GM19397 (cell line): ENCODE data around the gene PPP2R3A.

Source experiments
- ATAC-seq: cut with Tn5 transposase; IDR thresholded peaks from one replicate; pipeline ENCODE4 v1.9.1; 2021; ENCODE audit warnings: mild to moderate bottlenecking, moderate library complexity; ENCODE audit not compliant: unreplicated experiment

The PPP2R3A gene

GRCh38 chr3:135966962-135967274 lies 1.4 kb downstream of the PPP2R3A start:
- no peak for ATAC-seq

DNA sequence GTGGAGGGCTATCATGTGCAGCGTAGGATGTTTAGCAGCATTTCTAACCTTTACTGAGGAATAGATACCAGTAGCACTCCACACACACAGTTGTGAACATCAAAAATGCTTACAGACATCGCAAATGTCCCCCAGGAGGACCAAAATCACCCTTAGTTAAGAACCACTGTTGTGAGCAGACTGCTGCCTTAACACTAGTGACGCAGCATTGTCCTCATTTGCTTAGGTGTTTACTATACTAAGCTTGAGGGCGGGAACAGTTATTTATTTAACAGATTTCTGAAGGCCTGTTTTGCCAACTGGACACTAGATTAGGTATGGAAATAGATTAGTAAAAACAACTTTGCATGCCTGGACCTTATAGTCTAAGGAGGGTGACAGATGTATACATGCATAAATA lies 2.3 kb downstream of the PPP2R3A start:
- no peak for ATAC-seq

GRCh38 chr3:135970506-135971116 lies 5.1 kb downstream of the PPP2R3A start:
- no peak for ATAC-seq

DNA sequence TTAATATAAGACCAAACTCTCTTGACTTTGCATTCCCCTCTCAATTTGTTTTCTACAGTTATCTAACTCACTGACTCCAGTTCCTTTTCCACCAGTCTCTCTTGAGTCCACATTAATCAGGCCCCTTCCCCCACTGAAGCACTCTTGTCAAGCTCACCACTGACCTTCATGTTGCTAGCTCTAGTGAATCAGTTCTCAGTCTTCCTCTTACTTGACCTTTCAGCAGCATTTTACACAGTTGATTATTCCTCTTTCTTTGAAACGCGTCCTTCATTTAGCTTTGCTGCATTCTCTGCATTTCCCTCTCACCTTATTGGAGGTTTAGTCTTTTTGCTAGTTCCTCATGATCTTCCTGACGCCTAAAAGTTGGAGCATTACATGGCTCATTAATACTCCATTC lies 8.3 kb downstream of the PPP2R3A start:
- no peak for ATAC-seq

GRCh38 chr3:135975053-135975452 lies 9.5 kb downstream of the PPP2R3A start:
- no peak for ATAC-seq

DNA sequence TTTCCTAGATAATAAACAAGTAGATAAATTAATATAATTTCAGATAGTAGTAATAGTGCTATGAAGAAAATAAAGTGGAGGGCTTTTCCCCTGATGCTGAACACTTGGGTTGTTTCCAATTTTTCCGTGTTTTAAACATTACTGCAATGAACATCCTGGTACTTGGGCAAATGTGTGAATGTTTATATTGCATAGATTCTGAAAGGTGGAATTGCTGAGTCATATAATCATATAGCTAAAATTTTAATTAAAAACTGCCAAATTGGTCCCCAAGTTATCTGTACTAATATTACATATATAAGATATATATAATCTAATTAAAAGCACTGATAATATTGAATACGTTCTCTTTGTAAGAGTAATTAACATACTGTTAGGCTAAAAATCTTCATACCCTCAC lies 10.0 kb downstream of the PPP2R3A start:
- ATAC-seq = no peak

GRCh38 chr3:135980343-135980742 lies 14.8 kb downstream of the PPP2R3A start:
- no peak for ATAC-seq

DNA sequence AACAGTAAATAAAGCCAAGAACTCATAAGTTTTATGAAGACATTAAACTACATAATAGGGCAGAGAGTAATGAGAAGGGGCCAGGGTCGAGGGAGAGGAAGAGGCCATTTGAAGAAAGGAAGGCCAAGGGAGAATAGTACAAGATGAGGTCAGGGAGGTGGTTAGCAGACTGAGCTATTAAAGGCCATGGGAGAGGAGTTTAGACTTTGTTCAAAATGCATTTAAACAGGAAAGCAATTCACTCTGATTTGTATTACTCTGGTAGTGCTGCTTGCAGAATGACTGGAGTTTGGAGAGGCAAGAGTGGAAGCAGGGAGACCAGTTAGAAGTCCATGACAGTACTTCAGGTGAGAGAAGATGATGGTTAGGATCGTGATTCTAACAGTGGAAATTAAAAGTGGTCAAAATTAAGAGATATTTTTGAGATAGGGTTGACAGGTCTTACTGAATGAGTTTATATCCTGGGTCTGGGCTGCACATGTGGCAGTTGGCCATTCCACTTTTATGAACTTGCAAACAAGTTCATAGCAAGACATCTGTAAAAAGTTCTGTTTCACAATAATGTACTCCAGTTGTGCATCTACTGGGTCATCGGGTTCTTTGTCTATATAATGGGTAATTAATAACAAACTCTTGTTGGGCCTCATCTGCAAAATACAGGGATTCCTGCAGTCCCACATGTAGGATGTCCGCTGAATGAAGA lies 16.3 kb downstream of the PPP2R3A start:
- ATAC-seq = no peak

DNA sequence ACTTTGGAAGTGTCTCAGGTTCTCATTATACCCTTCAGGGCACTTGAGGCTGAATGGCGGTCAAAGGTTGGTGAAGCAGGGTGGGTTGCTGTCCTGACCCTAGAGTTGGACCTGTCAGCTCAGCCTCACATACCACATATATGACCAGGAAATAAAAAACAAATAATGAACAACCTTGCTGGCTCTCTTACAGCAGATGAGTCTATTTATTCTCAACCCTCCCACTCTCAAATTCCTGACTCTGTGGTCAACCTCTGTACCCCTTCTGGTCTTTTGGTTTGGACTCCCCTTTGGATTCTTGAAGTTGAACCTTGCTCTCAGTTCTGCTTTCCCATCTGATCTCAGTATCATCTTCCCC lies 16.9 kb downstream of the PPP2R3A start:
- ATAC-seq = no peak

- ATAC-seq = no peak
Measured at GRCh38 chr3:135982922-135983581, 17.5 kb downstream of the PPP2R3A start.

- no peak for ATAC-seq
Measured at GRCh38 chr3:135987661-135988060, 22.1 kb downstream of the PPP2R3A start.

DNA sequence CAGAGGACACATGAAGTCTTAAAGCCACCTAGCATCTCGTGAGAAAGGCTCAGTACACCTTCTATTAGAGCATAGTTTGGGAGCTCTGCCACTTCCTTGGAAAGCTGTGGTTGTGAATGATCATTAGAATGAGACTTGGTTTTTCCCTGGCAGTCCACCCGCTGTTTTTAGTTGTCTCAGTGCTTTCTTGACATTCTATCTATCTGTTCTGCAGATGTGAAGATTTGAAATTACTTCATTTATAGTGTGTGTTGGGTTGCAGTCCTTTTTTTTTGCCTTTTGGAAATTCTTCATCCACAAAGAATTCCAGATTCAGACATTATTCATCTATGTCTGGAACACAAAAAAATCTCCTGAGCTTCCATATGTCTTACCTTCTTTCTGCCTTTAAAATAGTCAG lies 23.7 kb downstream of the PPP2R3A start:
- ATAC-seq = no peak

GRCh38 chr3:135990903-135991302 lies 25.4 kb downstream of the PPP2R3A start:
- no peak for ATAC-seq

DNA sequence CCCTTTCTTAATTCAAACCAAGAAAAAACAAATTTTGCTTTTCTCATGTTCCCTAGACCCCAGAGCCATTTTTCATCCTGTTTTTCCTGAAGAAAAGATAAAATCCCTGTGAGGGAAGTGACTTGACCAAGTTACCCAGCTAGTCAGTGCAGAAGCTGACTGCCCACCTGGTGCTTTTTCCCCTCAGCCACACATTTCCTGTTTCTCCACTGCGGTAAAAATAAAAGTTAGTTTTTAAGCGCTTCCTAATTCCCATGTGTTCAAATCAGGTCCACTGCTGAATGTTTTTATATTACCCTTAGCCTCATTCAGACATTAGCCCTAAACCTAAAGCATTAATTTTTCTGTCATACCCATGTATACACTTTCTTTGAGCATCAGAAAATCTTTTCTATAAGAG lies 26.1 kb downstream of the PPP2R3A start:
- ATAC-seq = no peak

- no peak for ATAC-seq
Measured at GRCh38 chr3:135992072-135992471, 26.5 kb downstream of the PPP2R3A start.

DNA sequence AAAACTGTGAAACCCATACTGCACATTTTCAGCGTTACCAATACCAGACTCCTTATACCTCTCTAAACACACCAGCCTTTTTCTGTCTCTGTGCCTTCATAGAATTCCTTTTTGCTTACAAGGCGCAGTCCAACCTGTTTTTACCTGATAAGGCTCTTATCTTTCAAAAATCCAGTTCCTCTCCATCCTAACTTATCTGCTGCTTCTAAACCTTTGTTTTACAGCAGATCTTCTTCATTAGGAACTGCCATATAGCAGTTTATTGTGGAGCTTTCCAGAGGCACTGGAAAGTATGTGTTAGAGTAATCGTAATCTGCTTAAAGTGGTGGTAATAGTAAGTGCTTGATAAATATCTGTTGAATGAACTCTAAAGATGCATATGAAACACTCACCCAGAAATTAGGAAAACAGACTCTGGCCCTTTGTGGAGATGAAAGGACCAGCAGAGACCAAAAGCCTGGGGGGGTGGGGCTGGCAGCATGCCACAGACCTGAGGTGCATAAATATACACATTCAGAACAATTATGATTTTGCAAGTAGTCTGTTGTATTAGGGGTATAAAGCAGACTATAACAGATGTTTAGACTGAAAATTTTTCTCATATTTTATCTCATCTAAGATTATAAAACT lies 29.3 kb downstream of the PPP2R3A start:
- no peak for ATAC-seq

DNA sequence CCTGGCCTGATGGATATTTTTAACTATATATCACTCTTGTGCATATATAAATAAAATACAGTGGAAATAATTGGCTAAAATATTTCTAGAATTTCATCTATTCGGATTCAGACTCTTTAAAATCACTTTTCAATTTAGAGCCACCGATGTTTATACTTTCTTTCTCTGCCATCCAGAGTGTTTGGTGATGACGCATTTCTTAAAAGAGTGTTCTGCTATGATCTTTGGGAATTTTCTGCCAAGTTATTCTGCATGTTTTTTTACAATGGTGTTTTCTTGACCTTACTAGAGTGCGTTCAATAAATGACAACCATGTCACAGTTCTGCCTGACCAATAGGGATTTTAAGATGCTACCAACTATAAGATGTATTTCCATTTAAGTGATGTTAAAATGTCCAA lies 30.2 kb downstream of the PPP2R3A start:
- no peak for ATAC-seq

DNA sequence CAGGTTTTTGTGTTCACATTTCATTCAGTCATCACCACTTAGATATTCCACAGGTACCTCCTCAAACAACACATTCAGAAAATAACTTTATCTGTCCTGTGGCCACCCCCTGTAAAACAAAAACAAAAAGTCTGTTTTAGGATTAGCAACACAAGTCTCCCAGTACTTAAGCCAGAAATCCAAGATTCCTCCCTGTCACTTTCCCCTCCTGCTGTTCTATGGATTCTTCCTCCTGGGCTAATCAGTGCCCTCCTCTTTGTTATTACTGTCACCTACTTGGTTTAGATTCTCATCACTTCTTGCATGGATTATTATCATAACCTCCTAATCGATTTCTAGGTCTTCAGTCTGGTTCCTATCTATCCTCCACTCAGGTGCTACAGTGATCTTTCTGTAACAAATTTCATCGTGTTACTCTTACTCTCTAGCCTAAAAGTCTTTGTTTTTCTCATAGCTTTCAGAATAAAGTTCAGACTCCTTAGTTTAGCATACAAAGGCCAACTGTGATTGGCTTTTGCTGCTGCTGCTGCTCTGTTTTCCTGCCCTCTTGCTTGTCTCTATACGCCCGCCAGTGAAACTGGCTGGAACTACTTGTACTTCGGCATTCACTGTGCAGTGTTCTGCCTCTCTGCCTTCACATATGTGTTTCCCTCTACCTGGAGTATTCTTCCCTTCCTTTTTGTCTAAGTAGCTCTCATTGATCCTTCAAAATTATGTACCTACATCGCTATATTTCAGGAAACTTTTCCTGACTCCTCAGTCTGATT lies 32.2 kb downstream of the PPP2R3A start:
- ATAC-seq = no peak

DNA sequence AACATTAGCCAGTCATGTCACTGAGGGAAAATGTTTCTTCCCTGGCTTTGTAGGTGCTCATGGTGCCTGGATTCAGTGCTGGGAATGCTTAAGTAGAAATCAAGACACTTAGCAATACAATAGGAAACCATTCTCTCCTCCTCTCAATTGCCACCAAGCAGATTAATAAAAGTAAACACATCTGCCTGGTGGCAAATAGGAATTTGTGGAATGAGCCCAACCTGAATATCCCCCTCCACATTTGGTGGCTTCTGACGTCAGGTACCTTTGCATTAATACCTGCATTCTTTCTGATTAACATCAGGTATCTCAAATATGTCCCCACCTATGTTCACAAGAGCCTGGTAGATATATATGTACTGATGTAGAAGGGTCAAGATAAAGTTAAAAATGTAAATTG lies 42.7 kb downstream of the PPP2R3A start:
- ATAC-seq = no peak

DNA sequence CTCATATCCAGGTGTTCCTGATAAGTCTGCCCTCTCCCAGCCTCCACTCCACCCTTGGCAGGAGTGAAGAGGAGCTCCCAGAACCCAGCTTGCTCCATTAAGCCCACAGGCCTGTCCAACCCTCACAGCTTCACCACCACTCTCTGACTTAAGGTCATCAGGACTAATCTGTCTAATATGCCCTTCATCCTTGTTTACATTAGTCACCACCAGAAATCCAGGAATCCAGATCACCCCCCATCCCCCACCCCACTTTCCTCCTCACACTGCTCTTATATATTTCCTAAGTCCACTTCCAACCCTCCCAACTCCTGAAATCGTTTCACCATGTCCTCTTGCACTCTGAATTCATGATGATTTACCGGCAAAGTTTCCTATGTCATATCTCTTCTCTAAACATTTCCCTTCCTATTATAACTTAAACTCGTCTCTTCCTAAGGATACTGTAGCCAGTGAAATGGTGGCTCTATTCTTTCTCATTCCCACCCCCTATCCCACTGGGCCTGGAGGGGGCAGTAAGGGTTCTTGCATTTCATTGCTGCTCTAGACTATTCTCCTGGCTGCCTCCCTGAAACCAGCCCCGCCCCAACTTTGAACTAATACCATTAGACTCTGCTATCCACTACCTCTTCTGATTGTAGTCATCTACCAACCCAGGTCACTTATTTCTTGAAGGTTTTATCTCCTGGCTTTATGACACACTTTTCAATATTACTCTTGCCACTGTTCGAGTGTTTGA lies 43.4 kb downstream of the PPP2R3A start:
- no peak for ATAC-seq

DNA sequence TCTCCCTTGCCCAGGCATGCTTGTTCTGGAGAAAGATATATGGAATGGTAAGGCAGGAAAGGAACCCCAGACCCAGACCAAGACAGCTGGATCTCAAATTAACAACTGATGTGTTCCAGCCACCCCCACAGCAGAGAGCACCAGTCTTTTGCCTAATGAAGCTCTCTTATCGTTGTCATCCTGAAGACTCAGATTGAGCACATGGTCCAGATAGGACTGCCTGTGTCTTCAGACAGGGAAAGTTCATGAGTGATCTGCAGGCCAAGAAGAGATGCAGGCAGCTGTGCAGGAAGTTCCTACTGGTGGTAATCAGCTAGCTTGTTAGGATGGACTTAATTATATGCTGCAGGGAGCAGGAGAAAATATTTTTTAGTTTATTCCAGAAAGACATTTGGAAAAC lies 53.3 kb downstream of the PPP2R3A start:
- no peak for ATAC-seq
